Activated B cell treated with CpG ODN at 0.5 μM for 24 hours (primary cell): ENCODE data around the gene NRSN2. TPM values are rescaled to one million over a fixed set of nuclear protein-coding genes. Genes with fewer than 3 reads are reported as not detected.

ENCODE experiments used
- ATAC-seq: fragments of 200-7000 bp; cut with Tn5 transposase; one replicate; pipeline ENCODE4 v1.10.0; 2021; ENCODE audit warnings: low read depth, mild to moderate bottlenecking, moderate library complexity
- CTCF ChIA-PET: fragments of 350-600 bp; sonication (Branson Sonifier 250); formaldehyde crosslinking; loops from one replicate; lab custom pipeline; 2021; ENCODE audit warnings: antibody characterized with exemption; lab: Charles Lee
- POLR2A ChIA-PET: fragments of 350-600 bp; sonication (Branson Sonifier 250); formaldehyde crosslinking; loops from one replicate; lab custom pipeline; 2021; ENCODE audit warnings: antibody characterized with exemption; lab: Charles Lee
- DNase-seq: peaks from one replicate; pipeline ENCODE4 v3.0.0; 2022
- H3K27ac Mint-ChIP-seq: one replicate; pipeline ENCODE4 v1.8.0; 2020; ENCODE audit warnings: mixed read lengths
- H3K27me3 Mint-ChIP-seq: one replicate; pipeline ENCODE4 v1.8.0; 2021; ENCODE audit warnings: mixed read lengths
- H3K36me3 Mint-ChIP-seq: one replicate; pipeline ENCODE4 v1.8.0; 2021; ENCODE audit warnings: low read depth, mixed read lengths
- H3K4me1 Mint-ChIP-seq: one replicate; pipeline ENCODE4 v1.8.0; 2021; ENCODE audit warnings: mixed read lengths
- H3K4me3 Mint-ChIP-seq: one replicate; pipeline ENCODE4 v1.8.0; 2020; ENCODE audit warnings: mild to moderate bottlenecking, mixed read lengths
- H3K9me3 Mint-ChIP-seq: one replicate; pipeline ENCODE4 v1.8.0; 2020; ENCODE audit warnings: mixed read lengths
- CTCF ChIP-seq: fragments of 200-600 bp; IDR thresholded peaks from one replicate; pipeline ENCODE4 v1.8.0; 2022; ENCODE audit warnings: antibody characterized with exemption, mild to moderate bottlenecking
- intact Hi-C: fragments of 100-400 bp; cut with micrococcal nuclease; formaldehyde crosslinking; loops from one replicate; pipeline ENCODE4 v1.15.1; 2024
- total RNA-seq: library from RNA; stranded (reverse); gene quantifications from 2 replicates; pipeline ENCODE4 v1.2.3, GENCODE V29; 2022

Gene NRSN2
- total RNA-seq, 1 donor from 2014 or later, result 12.8 TPM

GRCh38 chr20:309841-310644, 36.9 kb upstream of the NRSN2 start:
- peak overlapping the region; percentile 86 for H3K27ac Mint-ChIP-seq
- no peaks in the 10 kb centered on the region for H3K36me3 Mint-ChIP-seq
- peaks cover 18% of the 10 kb centered on the region for H3K4me1 Mint-ChIP-seq
- intact Hi-C loops, result loop anchor here (1.0 kb wide), 4 partner anchors 13 to 43 kb away; partner anchors contain the start of gene ZCCHC3
- peak; percentile 77 for DNase-seq
- peak; percentile 100 for ATAC-seq
- TF ChIP-seq CTCF, result no peak
- no peaks in the 10 kb centered on the region for H3K27me3 Mint-ChIP-seq
- ChIA-PET POLR2A (interaction anchor here (0.5 to 2.3 kb wide), 6 partner anchors 10 to 34 kb away, joined by 3 to 23 read pairs (median 7); partner anchors contain the start of genes SOX12 and ZCCHC3), CTCF (interaction anchor here (0.7 to 2.4 kb wide), 2 partner anchors 14 to 21 kb away, joined by 3 to 9 read pairs; no protein-coding TSS in a partner anchor)
- peak overlapping the region; percentile 86 for H3K4me3 Mint-ChIP-seq
- no peaks in the 10 kb centered on the region for H3K9me3 Mint-ChIP-seq

- intact Hi-C loops, result loop anchor here (1.0 kb wide), 4 partner anchors 13 to 43 kb away; partner anchors contain the start of gene ZCCHC3
- ChIA-PET CTCF (interaction anchor here (2.4 kb wide), 1 partner anchor 20 kb away, joined by 9 read pairs; no protein-coding TSS in a partner anchor), POLR2A (interaction anchor here (0.5 to 2.3 kb wide), 6 partner anchors 11 to 34 kb away, joined by 3 to 23 read pairs (median 7); partner anchors contain the start of genes SOX12 and ZCCHC3)
- Mint-ChIP-seq H3K36me3 (no peaks in the 10 kb centered on the region), H3K27me3 (no peaks in the 10 kb centered on the region), H3K9me3 (no peaks in the 10 kb centered on the region), H3K4me3 (peak overlapping the region; percentile 86), H3K4me1 (peaks cover 18% of the 10 kb centered on the region), H3K27ac (peak overlapping the region; percentile 86)
- no peak for ATAC-seq
- no peak for TF ChIP-seq CTCF
- DNase-seq, result no peak
Observed at GRCh38 chr20:310645-311044, 36.3 kb upstream of the NRSN2 start.

- no peaks in the 10 kb centered on the region for H3K27me3 Mint-ChIP-seq
- peaks cover 18% of the 10 kb centered on the region for H3K4me1 Mint-ChIP-seq
- CTCF ChIA-PET, result no interaction called here
- ATAC-seq (no peak), DNase-seq (no peak)
- H3K36me3 Mint-ChIP-seq, result no peaks in the 10 kb centered on the region
- no peak overlapping the region for H3K4me3 Mint-ChIP-seq
- POLR2A ChIA-PET, result interaction anchor here (1.1 kb wide), 1 partner anchor 13 kb away, joined by 3 read pairs; the partner anchor contains the start of gene SOX12
- intact Hi-C loops, result no loop called here
- no peak overlapping the region for H3K27ac Mint-ChIP-seq
- TF ChIP-seq CTCF, result no peak
- no peaks in the 10 kb centered on the region for H3K9me3 Mint-ChIP-seq
Observed at GRCh38 chr20:311609-312008, 35.3 kb upstream of the NRSN2 start.

- TF ChIP-seq CTCF, result no peak
- Mint-ChIP-seq H3K27me3 (no peaks in the 10 kb centered on the region), H3K27ac (no peak overlapping the region), H3K9me3 (no peaks in the 10 kb centered on the region), H3K4me1 (peaks cover 18% of the 10 kb centered on the region), H3K4me3 (no peak overlapping the region), H3K36me3 (no peaks in the 10 kb centered on the region)
- CTCF ChIA-PET, result no interaction called here
- intact Hi-C loops, result no loop called here
- ATAC-seq, result no peak
- POLR2A ChIA-PET, result interaction anchor here (1.1 kb wide), 1 partner anchor 13 kb away, joined by 3 read pairs; the partner anchor contains the start of gene SOX12
- no peak for DNase-seq
Observed at GRCh38 chr20:312067-312466, 34.8 kb upstream of the NRSN2 start.

GRCh38 chr20:312866-313265, 34.0 kb upstream of the NRSN2 start:
- Mint-ChIP-seq H3K9me3 (no peaks in the 10 kb centered on the region), H3K27me3 (no peaks in the 10 kb centered on the region), H3K4me3 (no peak overlapping the region), H3K36me3 (no peaks in the 10 kb centered on the region), H3K4me1 (peaks cover 18% of the 10 kb centered on the region), H3K27ac (no peak overlapping the region)
- intact Hi-C loops, result no loop called here
- CTCF ChIA-PET, result no interaction called here
- POLR2A ChIA-PET, result interaction anchor here (0.7 kb wide), 1 partner anchor 12 kb away, joined by 5 read pairs; no protein-coding TSS in a partner anchor
- ATAC-seq (no peak), DNase-seq (no peak)
- no peak for TF ChIP-seq CTCF
